AG09319 (cell line): ENCODE data around the gene FOXJ3.

Source experiments
- DNase-seq: peaks from one replicate; pipeline ENCODE4 v3.0.0-alpha.2; 2010; ENCODE audit warnings: low read depth; ENCODE audit errors: extremely low read depth
- CTCF ChIP-seq: IDR thresholded peaks from 2 replicates; pipeline ENCODE4 v1.5.1; 2011; ENCODE audit warnings: low read depth, mild to moderate bottlenecking, inconsistent platforms, low read length, moderate library complexity

Gene FOXJ3

GRCh38 chr1:42335050-42335808, at the start of gene FOXJ3:
Gene FOXJ3, minus strand, starts transcription at chr1:42335235. Its CDS starts 24,142 bp downstream, at chr1:42311093.
- TF ChIP-seq CTCF, result no peak
- DNase-seq, result peak; percentile 92

GRCh38 chr1:42381280-42381673, 46.2 kb upstream of the FOXJ3 start:
- no peak for DNase-seq
- TF ChIP-seq CTCF, result no peak

GRCh38 chr1:42380586-42381279, 45.7 kb upstream of the FOXJ3 start, which contains the start of gene RIMKLA:
Gene RIMKLA, plus strand, starts transcription at chr1:42380792. Its CDS starts 143 bp downstream, at chr1:42380935.
- no peak for DNase-seq
- no peak for TF ChIP-seq CTCF

- no peak for TF ChIP-seq CTCF
- DNase-seq, result no peak
Observed at GRCh38 chr1:42379794-42380585, 45.0 kb upstream of the FOXJ3 start.

- no peak for TF ChIP-seq CTCF
- DNase-seq, result no peak
Observed at GRCh38 chr1:42372796-42373195, 37.8 kb upstream of the FOXJ3 start.

GRCh38 chr1:42370876-42371549, 36.0 kb upstream of the FOXJ3 start:
- no peak for DNase-seq
- no peak for TF ChIP-seq CTCF
